GM18502 (cell line): Measurements from ENCODE around the gene NUB1.

Experiments used
- ATAC-seq: cut with Tn5 transposase; IDR thresholded peaks from one replicate; pipeline ENCODE4 v1.9.1; 2021; ENCODE audit warnings: mild to moderate bottlenecking; ENCODE audit not compliant: unreplicated experiment, poor library complexity

Gene NUB1

GRCh38 chr7:151342102-151342646, 562 bp downstream of the NUB1 start:
- ATAC-seq = peak; percentile 53

- no peak for ATAC-seq
These were observed 1.2 kb downstream of the NUB1 start for GRCh38 chr7:151342811-151343210.

GRCh38 chr7:151343516-151343915, 1.9 kb downstream of the NUB1 start:
- ATAC-seq = no peak

GRCh38 chr7:151345576-151346469, 4.2 kb downstream of the NUB1 start:
- ATAC-seq = no peak

- ATAC-seq = no peak
These were observed 4.8 kb downstream of the NUB1 start for GRCh38 chr7:151346470-151346769.

- no peak for ATAC-seq
These were observed 5.6 kb downstream of the NUB1 start for GRCh38 chr7:151347200-151347599.

GRCh38 chr7:151348970-151349369, 7.4 kb downstream of the NUB1 start:
- no peak for ATAC-seq

GRCh38 chr7:151349507-151349853, 7.9 kb downstream of the NUB1 start:
- peak; percentile 37 for ATAC-seq

- no peak for ATAC-seq
These were observed 9.4 kb downstream of the NUB1 start for GRCh38 chr7:151351027-151351426.

GRCh38 chr7:151351967-151352366, 10.4 kb downstream of the NUB1 start:
- peak; percentile 41 for ATAC-seq

GRCh38 chr7:151352512-151352911, 10.9 kb downstream of the NUB1 start:
- ATAC-seq = no peak

GRCh38 chr7:151361193-151361959, 19.8 kb downstream of the NUB1 start:
- ATAC-seq = no peak

- no peak for ATAC-seq
These were observed 21.6 kb downstream of the NUB1 start for GRCh38 chr7:151363182-151363581.

- ATAC-seq = no peak
These were observed 24.7 kb downstream of the NUB1 start for GRCh38 chr7:151366166-151366879.

GRCh38 chr7:151366880-151367222, 25.2 kb downstream of the NUB1 start:
- ATAC-seq = no peak

GRCh38 chr7:151367284-151367683, 25.7 kb downstream of the NUB1 start:
- ATAC-seq = no peak

- peak; percentile 97 for ATAC-seq
These were observed 26.5 kb downstream of the NUB1 start for GRCh38 chr7:151368136-151368571.

GRCh38 chr7:151371266-151371665, 29.7 kb downstream of the NUB1 start:
- ATAC-seq = no peak

- ATAC-seq = no peak
These were observed 31.1 kb downstream of the NUB1 start for GRCh38 chr7:151372612-151373265.

GRCh38 chr7:151373599-151373998, 32.0 kb downstream of the NUB1 start:
- no peak for ATAC-seq
